ENCODE measurements around the gene ABHD12.
A peak's percentile ranks its signal among the peaks of the same experiment; 100 is the strongest.
"Not testable (repeated sequence)": the region's sequence is repeated elsewhere in the genome, so short reads cannot be mapped to it uniquely, and the experiment has no call there.

ABHD12 gene

GRCh38 chr20:25390538-25391528, at the start of gene ABHD12:
Gene ABHD12 (minus strand): TSS chr20:25390835. CDS start chr20:25390703, 132 bp downstream.
- peak; percentile 97 for DNase-seq

GRCh38 chr20:25439328-25439727, 48.7 kb upstream of the ABHD12 start:
- no peak for DNase-seq

GRCh38 chr20:25437153-25437581, 46.5 kb upstream of the ABHD12 start:
- DNase-seq: peak; percentile 3

GRCh38 chr20:25424536-25424935, 33.9 kb upstream of the ABHD12 start:
- no peak for DNase-seq

GRCh38 chr20:25422032-25422431, 31.4 kb upstream of the ABHD12 start:
- no peak for DNase-seq

- DNase-seq: no peak
Measured at GRCh38 chr20:25421102-25421501, 30.5 kb upstream of the ABHD12 start.

- DNase-seq: peak; percentile 18
Measured at GRCh38 chr20:25418776-25419175, 28.1 kb upstream of the ABHD12 start.

GRCh38 chr20:25408890-25409289, 18.3 kb upstream of the ABHD12 start:
- DNase-seq: no peak

GRCh38 chr20:25408170-25408547, 17.5 kb upstream of the ABHD12 start:
- no peak for DNase-seq

- DNase-seq: peak; percentile 91
Measured at GRCh38 chr20:25407311-25408169, 16.9 kb upstream of the ABHD12 start, which contains the start of gene GINS1. Gene GINS1 (plus strand): TSS chr20:25407673. CDS start chr20:25407821, 148 bp downstream.

- peak; percentile 18 for DNase-seq
Measured at GRCh38 chr20:25402583-25402982, 11.9 kb upstream of the ABHD12 start.

- not testable (repeated sequence) for DNase-seq
Measured at GRCh38 chr20:25400291-25400732, 9.7 kb upstream of the ABHD12 start.

- peak; percentile 77 for DNase-seq
Measured at GRCh38 chr20:25399037-25399430, 8.4 kb upstream of the ABHD12 start.

GRCh38 chr20:25398376-25399036, 7.9 kb upstream of the ABHD12 start:
- no peak for DNase-seq

- peak; percentile 15 for DNase-seq
Measured at GRCh38 chr20:25397821-25398220, 7.2 kb upstream of the ABHD12 start.

- DNase-seq: no peak
Measured at GRCh38 chr20:25397096-25397495, 6.5 kb upstream of the ABHD12 start.

GRCh38 chr20:25394996-25395395, 4.4 kb upstream of the ABHD12 start:
- no peak for DNase-seq

GRCh38 chr20:25394276-25394675, 3.6 kb upstream of the ABHD12 start:
- no peak for DNase-seq

- no peak for DNase-seq
Measured at GRCh38 chr20:25389858-25390537, 637 bp downstream of the ABHD12 start.

- peak; percentile 47 for DNase-seq
Measured at GRCh38 chr20:25389401-25389857, 1.2 kb downstream of the ABHD12 start.

GRCh38 chr20:25382704-25383370, 7.8 kb downstream of the ABHD12 start:
- DNase-seq: no peak

Data from fibroblast of skin of right quadriceps (primary cell).